ENCODE measurements around the gene ZNF66. TPM values are rescaled to one million over a fixed set of nuclear protein-coding genes. Genes with fewer than 3 reads are reported as not detected.

The ZNF66 gene
- polyA plus RNA-seq, 1 donor, result 4.3 TPM

Other genes with a start within 250 kb of the ZNF66 start
- 21.2 TPM for gene ZNF737, start 210.5 kb upstream of the ZNF66 start, polyA plus RNA-seq
- 16.7 TPM for gene ZNF626, start 114.7 kb upstream of the ZNF66 start, polyA plus RNA-seq
- 9.1 TPM for gene ZNF85, start 146.9 kb downstream of the ZNF66 start, polyA plus RNA-seq
- gene ZNF430, start 244.4 kb downstream of the ZNF66 start, polyA plus RNA-seq, result 10.0 TPM

Data from large intestine (tissue), 1 donor.